GM18907 (cell line): ENCODE results near the gene RAB7B.

ENCODE experiments used
- ATAC-seq: cut with Tn5 transposase; IDR thresholded peaks from one replicate; pipeline ENCODE4 v1.9.1; 2021; ENCODE audit warnings: mild to moderate bottlenecking, moderate library complexity; ENCODE audit not compliant: unreplicated experiment

Gene RAB7B

DNA sequence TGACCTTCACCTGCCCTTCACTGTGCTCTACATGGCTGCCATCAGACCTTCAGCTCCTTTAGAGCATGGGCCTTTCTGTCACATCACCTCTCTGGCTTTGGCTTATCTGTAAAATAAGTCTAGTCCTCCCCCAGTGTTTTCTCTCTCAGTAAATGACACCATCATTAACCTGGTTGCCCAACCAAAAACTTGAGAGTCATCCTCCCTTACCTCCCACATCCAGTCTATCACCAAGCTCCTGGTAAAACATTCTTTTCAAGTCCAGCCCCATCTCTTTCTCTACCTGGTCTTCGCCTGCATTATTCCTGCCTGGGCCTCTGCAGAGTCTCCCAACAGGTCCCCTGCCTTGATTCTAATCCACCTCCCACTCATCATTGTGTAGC is 73.0 kb downstream of the RAB7B start:
- ATAC-seq: no peak

DNA sequence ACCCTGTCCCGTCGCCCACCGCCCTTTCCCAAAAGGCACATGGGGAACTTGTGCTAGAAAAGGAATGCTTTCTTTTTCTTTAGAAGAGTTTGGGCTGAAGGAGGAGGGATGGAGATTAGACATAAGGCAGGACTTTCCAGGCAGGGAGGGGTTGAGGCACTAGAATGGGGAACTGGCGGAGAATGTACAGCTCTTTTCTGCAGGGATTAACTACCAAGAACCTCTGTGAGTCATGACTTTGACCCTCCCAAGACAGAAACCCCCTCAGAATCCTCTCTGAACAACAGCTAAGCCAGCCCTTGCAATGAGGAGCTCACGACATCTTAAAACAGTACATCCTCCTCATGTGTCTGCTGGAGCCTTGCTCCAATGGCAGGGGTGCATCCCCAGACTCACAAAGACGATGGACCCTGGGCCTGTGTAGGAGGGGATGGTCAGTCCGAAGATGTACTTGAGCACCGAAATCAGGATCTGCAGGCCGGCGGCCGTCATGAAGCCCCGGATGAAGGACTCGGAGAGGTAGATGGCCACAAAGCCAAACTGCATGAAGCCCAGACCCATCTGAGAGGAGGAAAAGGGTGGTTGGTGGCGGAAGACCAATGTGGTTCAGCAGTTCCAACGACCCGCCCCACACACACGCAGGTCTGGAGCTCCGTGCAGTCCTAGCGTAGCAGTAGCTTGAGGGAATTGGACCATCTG is 73.5 kb downstream of the RAB7B start:
- ATAC-seq: no peak

DNA sequence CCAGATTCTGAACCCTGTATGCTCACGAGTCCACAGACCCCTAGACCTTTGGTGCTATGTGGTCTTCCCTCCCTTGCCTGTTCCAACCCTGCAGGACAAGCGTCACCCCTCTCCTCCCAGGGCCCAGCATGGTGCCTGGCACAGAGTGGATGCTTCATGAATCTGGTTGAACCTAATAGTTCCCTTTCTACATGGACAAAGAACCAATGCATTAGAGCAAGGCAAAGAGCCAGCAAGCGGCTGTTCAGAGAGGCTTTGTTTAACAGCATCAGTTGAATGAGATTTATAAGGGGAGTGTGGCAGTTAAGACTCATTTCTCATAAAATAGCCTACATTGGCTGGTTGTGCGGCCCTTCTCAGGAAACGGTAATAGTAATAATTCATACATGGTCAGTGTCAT is 74.9 kb downstream of the RAB7B start:
- ATAC-seq: no peak

- ATAC-seq: no peak
These were observed 75.5 kb downstream of the RAB7B start for GRCh38 chr1:205927676-205928075.

DNA sequence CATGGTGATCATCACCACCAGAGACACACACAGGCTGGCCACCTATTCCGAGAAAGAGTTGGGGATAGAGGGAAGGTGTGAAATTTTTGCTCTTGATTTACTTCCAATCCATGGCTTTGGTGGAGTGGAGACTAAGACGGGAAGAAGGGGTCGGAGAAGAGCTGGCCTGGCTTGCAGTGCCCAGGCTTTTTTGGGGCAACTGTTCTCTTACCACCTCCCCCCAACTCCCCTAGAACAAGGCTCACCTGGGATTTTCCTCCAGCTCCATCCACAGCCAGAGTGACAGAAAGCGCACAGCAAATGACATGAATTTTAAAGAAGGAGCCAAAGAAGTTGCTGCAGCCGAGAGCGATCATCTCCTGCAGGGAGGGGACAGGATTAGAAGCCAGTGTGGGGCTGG is 75.9 kb downstream of the RAB7B start:
- ATAC-seq: no peak
